ENCODE measurements around the gene SHROOM1. TPM values are rescaled to one million over a fixed set of nuclear protein-coding genes. Genes with fewer than 3 reads are reported as not detected.
A peak's percentile ranks its signal among the peaks of the same experiment; 100 is the strongest.

SHROOM1 gene
- total RNA-seq, 2 donors from 2014 or later = 5.4 to 8.0 TPM

DNA sequence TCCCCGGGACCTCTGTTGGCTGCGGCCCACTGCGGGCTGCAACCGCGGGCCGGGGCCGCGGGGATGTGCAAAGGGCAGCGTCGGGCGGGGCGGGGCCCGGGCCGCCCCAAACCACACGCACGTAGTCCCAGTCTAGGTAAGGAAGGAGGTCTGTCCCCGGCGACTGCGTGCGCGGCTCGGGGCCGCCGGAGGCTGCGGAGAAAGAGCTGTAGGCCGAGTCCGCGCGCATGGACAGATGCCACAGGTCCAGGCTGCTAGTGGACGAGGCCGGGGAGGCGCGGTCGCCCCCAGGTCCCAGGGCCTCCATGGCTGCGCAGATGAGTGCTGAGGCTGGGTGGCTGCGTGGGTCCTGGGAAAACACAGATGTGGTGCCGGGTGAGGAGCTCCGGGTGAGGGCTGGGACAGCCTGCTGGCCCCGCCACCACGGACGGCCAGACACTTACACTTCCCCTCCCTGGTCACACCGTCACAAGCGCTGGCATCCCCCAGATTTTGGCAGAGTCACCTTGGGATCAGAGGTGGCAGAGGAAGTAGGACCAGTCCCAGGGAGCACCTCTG is 4.5 kb downstream of the SHROOM1 start:
- Mint-ChIP-seq H3K4me1 (ENCODE audit: low read depth in 2 of 2) (peaks cover 5 to 11% of the 10 kb centered on the region in 2 donors), H3K9me3 (no peaks in the 10 kb centered on the region), H3K27ac (no peak overlapping the region), H3K36me3 (no peaks in the 10 kb centered on the region), H3K4me3 (peak overlapping the region; percentile 38), H3K27me3 (peaks cover 18 to 29% of the 10 kb centered on the region in 2 donors)
- peak; percentile 37 for ATAC-seq
- DNase-seq (ENCODE audit: low spot score) = no peak

DNA sequence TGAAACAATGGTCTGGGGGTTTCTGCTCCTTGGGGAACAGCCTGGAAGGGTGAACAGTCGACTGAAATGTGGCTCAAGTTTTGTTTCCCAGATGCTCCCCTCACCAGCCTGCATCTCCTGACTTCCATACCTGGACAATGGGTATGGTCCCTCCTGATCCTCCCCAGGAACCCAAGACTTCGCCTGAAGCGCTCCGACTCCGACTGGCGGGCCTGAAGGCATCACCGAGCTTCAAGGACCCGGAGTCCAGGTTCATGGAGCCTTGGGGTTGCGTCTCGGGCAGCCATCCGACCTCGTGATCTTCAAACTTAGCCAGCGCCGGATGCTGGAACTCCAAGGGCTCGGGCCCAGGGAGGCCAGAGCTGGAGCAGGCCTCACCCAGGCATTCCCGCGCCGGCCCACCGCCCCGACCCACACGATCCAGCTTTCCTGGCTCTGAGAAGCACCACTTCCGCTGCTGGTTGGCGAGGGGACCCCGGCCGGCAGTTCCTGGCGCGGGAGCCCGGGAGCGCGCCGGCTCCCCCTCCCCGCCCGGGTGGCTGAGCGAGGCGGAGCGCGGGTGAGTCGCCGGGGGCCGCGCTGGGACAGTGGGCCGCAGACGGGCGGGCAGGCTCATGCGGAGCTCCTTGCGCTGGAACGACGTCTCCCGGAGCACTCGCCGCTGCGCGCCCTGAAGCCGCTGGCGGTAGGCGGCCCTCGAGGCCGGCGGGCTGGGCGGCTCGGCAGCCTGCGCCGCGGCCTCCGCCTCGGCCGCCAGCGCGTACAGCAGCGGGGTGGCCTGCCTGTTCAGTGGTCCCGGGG is 5.2 kb downstream of the SHROOM1 start:
- Mint-ChIP-seq H3K36me3 (no peaks in the 10 kb centered on the region), H3K4me1 (ENCODE audit: low read depth in 2 of 2) (peaks cover 5 to 13% of the 10 kb centered on the region in 2 donors), H3K9me3 (no peaks in the 10 kb centered on the region), H3K27ac (no peak overlapping the region), H3K27me3 (peaks cover 22 to 31% of the 10 kb centered on the region in 2 donors), H3K4me3 (no peak overlapping the region)
- ATAC-seq (no peak), DNase-seq (ENCODE audit: low spot score) (no peak)

DNA sequence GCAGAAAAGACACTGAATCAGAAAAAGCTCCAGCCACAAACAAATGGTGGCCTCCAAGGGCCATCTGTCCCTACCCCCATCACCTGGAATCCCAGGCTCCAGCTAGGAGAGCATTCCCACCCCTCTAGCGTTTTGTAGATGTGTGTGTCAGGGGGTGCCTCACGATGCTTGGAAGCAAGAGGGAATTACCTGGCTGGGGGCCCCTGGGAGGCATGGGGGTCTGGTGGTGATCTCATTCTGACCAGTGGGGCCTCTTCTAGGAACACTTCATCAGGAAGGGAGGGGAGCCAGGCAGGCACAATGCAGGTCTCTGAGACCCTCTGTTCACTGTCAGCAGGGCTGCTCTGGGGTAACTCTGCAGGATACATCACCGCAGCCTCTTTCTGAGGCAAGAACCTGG is 6.0 kb downstream of the SHROOM1 start:
- Mint-ChIP-seq H3K4me3 (no peak overlapping the region), H3K27me3 (peaks cover 28 to 34% of the 10 kb centered on the region in 2 donors), H3K36me3 (no peaks in the 10 kb centered on the region), H3K9me3 (no peaks in the 10 kb centered on the region), H3K4me1 (ENCODE audit: low read depth in 2 of 2) (peaks cover 0 to 13% of the 10 kb centered on the region in 2 donors), H3K27ac (no peak overlapping the region)
- DNase-seq (ENCODE audit: low spot score) (no peak), ATAC-seq (no peak)

DNA sequence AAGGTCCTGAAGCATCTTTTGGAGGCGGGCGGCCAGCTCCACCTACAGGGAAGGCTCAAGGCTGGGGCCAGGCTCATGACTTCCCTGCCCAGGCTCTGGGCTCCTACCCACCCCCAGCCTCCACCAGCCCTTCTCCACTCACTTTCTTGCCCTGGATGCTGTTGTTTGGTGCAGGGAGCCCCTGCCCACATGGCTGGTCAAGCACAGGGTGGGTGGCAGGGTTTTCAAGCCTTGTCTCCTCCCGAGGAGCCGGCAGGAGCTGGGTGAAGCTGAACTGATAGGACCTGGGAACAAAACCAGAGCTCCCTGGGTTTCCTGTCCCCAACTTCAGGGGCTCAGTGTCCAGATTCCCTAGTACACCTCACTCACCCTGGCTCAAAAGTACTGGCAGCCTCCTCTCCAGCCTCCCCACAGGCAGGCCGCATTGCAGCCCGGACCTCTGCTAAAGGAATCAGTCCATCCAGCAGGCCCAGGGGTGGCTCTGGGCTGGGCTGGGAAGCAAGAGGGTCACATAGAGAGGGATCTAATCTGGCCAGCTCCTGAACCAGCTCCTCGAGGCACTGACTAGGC is 6.9 kb downstream of the SHROOM1 start:
- ATAC-seq (no peak), DNase-seq (ENCODE audit: low spot score) (no peak)
- no peaks in the 10 kb centered on the region for H3K36me3 Mint-ChIP-seq
- no peak overlapping the region for H3K27ac Mint-ChIP-seq
- H3K9me3 Mint-ChIP-seq = no peaks in the 10 kb centered on the region
- H3K4me1 Mint-ChIP-seq (ENCODE audit: low read depth in 2 of 2) = peaks cover 0 to 11% of the 10 kb centered on the region in 2 donors
- peaks cover 37 to 38% of the 10 kb centered on the region in 2 donors for H3K27me3 Mint-ChIP-seq
- no peak overlapping the region for H3K4me3 Mint-ChIP-seq

DNA sequence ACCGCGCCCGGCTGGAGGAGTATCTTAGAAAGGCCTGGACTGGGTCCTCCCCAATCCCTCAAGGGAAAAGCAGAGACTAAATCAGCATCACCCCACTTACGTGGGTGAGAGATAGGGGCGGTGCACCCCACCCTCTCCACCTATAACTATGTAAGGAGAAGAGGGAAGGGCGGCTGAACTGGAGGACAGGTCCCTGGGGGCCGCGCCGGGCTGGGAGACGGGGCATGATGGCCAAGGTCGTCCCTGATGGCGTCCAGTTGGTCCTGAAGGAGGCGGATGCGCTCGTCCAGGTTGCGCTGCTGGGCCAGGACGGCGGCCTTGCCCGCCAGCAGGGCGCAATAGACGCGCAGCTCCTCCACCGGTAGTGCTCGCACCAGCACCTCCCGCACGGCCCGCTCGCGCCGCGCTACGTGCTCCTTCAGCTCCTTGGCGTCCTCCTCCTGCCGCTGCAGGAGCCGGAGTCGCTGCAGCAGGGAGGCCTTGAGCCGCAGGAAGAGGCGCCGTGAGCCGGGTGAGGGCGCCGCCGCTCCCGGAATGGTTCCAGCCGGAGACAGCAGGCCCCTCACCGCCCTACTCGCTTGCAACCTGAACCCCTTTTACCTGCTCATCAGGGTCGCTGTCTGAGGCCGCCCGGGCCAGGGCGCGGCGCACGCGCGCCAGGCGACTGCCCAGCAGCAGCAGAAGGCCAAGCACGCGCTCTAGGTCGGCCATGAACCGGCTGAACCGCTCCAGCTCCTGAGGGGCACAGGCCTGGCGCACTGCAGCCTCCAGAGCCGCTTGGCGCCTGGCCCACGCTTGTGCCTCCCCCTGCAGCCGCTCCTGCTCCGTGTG is 7.6 kb downstream of the SHROOM1 start:
- peaks cover 0 to 11% of the 10 kb centered on the region in 2 donors for H3K4me1 Mint-ChIP-seq (ENCODE audit: low read depth in 2 of 2)
- H3K4me3 Mint-ChIP-seq = no peak overlapping the region
- ATAC-seq (no peak), DNase-seq (ENCODE audit: low spot score) (no peak)
- no peaks in the 10 kb centered on the region for H3K36me3 Mint-ChIP-seq
- H3K9me3 Mint-ChIP-seq = no peaks in the 10 kb centered on the region
- H3K27ac Mint-ChIP-seq = no peak overlapping the region
- peaks cover 37 to 40% of the 10 kb centered on the region in 2 donors for H3K27me3 Mint-ChIP-seq

DNA sequence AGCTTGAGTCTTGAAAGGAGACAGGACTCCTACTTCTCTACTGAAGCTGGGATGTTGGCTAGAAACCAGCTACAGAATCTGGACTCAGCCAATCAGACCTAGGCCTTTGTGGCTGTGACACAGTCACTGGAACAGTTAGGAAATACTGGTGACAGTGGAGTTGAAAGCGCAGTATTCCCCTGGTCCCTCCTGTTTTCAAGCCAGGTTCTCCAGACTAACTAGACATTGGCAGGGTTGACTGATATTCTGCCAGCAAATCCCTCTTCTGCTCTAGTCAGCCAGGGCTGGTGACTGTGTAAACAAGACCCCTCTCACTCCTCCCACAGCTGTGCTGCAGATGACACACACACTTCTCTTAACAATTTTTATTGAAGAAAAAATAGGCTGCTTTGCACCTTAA is 8.7 kb downstream of the SHROOM1 start:
- Mint-ChIP-seq H3K4me3 (no peak overlapping the region), H3K36me3 (no peaks in the 10 kb centered on the region), H3K27ac (no peak overlapping the region), H3K4me1 (ENCODE audit: low read depth in 2 of 2) (peaks cover 0 to 8% of the 10 kb centered on the region in 2 donors), H3K9me3 (no peaks in the 10 kb centered on the region), H3K27me3 (peaks cover 26 to 33% of the 10 kb centered on the region in 2 donors)
- no peak for ATAC-seq
- DNase-seq (ENCODE audit: low spot score) = no peak

DNA sequence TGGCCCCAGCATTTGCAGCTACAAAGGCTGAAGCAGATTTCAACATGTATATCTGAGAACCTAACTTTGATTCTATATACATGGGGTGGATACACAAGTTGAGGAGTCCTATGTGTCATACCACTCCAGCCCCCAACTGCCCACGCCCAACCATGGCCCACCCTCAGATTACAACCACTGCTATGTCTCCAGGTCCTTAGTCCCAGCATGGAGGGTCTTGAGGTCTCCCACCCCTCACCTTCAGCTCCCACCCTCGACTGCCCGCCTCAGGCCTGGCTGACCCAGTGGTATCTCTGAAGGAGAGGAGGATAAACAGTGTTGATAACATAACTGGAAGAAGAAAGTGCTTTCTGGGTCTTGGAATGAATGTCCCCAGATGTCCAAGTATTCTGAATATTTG is 9.1 kb downstream of the SHROOM1 start:
- no peaks in the 10 kb centered on the region for H3K36me3 Mint-ChIP-seq
- no peak for DNase-seq (ENCODE audit: low spot score)
- H3K4me1 Mint-ChIP-seq (ENCODE audit: low read depth in 2 of 2) = peaks cover 0 to 7% of the 10 kb centered on the region in 2 donors
- no peak overlapping the region for H3K27ac Mint-ChIP-seq
- no peak for ATAC-seq
- no peaks in the 10 kb centered on the region for H3K9me3 Mint-ChIP-seq
- H3K4me3 Mint-ChIP-seq = no peak overlapping the region
- H3K27me3 Mint-ChIP-seq = peaks cover 24 to 30% of the 10 kb centered on the region in 2 donors

DNA sequence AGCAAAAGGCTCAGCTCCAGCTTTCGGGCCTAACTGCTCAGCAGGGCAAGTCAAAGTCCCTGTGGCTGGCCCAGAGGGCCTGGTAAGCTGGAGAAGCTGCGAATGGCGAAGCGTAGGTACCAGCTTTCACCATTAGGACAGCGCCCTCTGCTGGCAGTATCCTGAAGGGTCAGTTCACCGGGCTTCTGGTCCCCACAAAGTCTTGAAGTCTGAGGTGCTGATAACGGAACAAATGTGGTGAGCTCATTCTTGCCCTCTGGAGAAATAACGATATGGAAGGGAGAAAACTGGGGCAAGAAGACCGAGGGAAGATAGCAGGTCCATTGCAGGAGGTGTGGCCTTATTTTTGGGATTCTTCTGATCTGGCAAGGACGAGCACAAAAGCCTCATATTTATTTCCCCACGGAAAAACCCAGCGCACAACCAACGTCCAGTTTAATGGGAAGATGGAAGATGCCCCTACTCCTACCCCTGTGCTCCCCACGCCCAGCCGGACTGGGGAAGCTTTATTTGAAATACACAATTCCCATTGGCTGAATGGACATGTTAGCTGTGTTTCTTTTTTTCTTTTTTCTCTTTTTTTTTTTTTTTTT is 10.2 kb downstream of the SHROOM1 start:
- DNase-seq (ENCODE audit: low spot score) = peak; percentile 85
- no peaks in the 10 kb centered on the region for H3K9me3 Mint-ChIP-seq
- peaks cover 24 to 29% of the 10 kb centered on the region in 2 donors for H3K27me3 Mint-ChIP-seq
- no peak overlapping the region for H3K4me3 Mint-ChIP-seq
- ATAC-seq = peak; percentile 87 to 91
- H3K36me3 Mint-ChIP-seq = no peaks in the 10 kb centered on the region
- no peak overlapping the region for H3K27ac Mint-ChIP-seq
- peaks cover 0 to 7% of the 10 kb centered on the region in 2 donors for H3K4me1 Mint-ChIP-seq (ENCODE audit: low read depth in 2 of 2)

DNA sequence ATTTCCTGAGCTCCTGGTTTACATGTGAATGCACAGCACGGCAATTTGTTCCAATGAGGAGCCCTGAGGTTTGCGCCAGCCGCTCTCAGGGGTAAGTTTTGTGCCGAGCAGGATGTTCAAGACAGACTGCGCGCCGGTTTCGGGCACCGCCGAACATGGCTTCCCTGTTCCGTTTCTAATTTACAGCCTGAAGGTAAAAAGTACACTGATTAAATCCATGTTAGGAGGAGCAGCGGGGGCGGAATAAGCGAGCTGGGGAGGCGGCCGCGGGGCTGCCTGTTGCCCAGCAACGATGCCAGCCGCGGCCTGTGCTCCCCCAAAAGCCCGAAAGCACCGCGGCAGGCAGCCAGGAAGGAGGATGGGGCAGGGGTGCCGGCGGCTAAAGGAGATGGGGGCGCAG is 11.0 kb downstream of the SHROOM1 start:
- Mint-ChIP-seq H3K36me3 (no peaks in the 10 kb centered on the region), H3K27me3 (peaks cover 24 to 28% of the 10 kb centered on the region in 2 donors), H3K4me1 (ENCODE audit: low read depth in 2 of 2) (peaks cover 0 to 7% of the 10 kb centered on the region in 2 donors), H3K4me3 (peak overlapping the region; percentile 13), H3K27ac (no peak overlapping the region), H3K9me3 (no peaks in the 10 kb centered on the region)
- ATAC-seq = no peak
- DNase-seq (ENCODE audit: low spot score) = no peak

DNA sequence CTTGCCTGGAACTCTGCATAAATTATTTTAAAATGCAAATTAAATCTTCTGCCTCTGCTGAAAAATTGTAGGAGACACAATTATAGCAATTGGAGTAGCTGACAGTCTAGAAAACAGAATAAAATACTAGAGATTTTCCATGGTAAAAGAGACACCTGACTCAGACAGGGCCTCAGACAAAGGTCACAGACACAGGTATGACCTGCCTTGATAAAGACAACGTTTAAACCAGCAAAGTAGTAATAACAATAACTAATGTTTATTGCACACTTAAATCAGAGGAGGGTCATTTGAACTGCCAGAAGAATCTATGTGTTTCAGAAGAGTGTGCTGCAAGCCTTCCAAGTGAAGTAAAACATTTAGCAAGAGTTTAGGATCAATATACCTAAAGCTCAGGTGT is 13.4 kb downstream of the SHROOM1 start:
- DNase-seq (ENCODE audit: low spot score) (no peak), ATAC-seq (no peak)
- H3K36me3 Mint-ChIP-seq = no peaks in the 10 kb centered on the region
- peaks cover 28 to 33% of the 10 kb centered on the region in 2 donors for H3K27me3 Mint-ChIP-seq
- H3K4me3 Mint-ChIP-seq = no peak overlapping the region
- H3K27ac Mint-ChIP-seq = no peak overlapping the region
- no peaks in the 10 kb centered on the region for H3K9me3 Mint-ChIP-seq
- peaks cover 9 to 15% of the 10 kb centered on the region in 2 donors for H3K4me1 Mint-ChIP-seq (ENCODE audit: low read depth in 2 of 2)

DNA sequence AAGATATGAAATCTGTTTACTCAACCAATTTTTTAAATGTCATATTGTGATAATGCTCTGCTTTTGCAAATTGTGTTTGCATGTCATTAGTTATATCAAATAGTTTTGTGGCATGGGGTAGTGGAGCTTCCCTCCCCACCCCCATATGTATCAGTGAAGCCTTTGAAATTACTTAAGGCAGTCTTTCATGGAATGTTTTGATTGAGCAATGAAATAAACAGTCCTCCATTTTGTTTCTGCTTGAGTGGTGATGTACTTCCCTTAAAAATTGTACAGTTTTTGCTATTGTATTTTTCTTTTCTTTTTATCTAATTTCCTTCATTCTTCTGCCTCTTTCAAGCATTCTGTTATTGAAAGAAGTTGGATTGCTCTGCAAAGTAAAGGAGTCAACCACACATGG is 13.9 kb downstream of the SHROOM1 start:
- Mint-ChIP-seq H3K4me1 (ENCODE audit: low read depth in 2 of 2) (peaks cover 9 to 15% of the 10 kb centered on the region in 2 donors), H3K36me3 (no peaks in the 10 kb centered on the region)

DNA sequence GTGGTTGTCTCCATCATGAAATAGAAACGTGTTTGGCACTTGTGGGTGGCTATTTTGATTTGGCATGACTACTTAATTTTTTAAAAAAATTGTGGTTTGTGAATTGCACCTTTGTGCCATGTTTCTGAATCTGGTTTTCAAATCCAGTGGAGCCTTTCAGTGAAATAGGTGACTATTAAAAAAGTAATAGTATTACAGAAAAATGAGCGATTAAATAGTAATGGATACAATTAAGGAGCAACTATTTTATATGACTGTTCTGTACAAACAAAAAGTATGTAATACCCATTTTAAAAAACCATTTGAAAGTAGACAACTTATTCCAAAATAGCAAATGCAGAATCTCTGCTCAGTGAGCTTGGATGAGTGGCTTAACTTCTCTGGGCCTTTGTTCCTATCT is 14.4 kb downstream of the SHROOM1 start:
- Mint-ChIP-seq H3K4me3 (no peak overlapping the region), H3K4me1 (ENCODE audit: low read depth in 2 of 2) (peaks cover 9 to 15% of the 10 kb centered on the region in 2 donors), H3K9me3 (no peaks in the 10 kb centered on the region), H3K36me3 (no peaks in the 10 kb centered on the region), H3K27me3 (peaks cover 27 to 38% of the 10 kb centered on the region in 2 donors), H3K27ac (no peak overlapping the region)
- DNase-seq (ENCODE audit: low spot score) (no peak), ATAC-seq (no peak)

More for the DNA sequence above, 13.9 kb downstream of the SHROOM1 start:
- Mint-ChIP-seq H3K9me3 (no peaks in the 10 kb centered on the region), H3K4me3 (no peak overlapping the region), H3K27me3 (peaks cover 27 to 34% of the 10 kb centered on the region in 2 donors), H3K27ac (no peak overlapping the region)
- ATAC-seq (no peak), DNase-seq (ENCODE audit: low spot score) (no peak)

DNA sequence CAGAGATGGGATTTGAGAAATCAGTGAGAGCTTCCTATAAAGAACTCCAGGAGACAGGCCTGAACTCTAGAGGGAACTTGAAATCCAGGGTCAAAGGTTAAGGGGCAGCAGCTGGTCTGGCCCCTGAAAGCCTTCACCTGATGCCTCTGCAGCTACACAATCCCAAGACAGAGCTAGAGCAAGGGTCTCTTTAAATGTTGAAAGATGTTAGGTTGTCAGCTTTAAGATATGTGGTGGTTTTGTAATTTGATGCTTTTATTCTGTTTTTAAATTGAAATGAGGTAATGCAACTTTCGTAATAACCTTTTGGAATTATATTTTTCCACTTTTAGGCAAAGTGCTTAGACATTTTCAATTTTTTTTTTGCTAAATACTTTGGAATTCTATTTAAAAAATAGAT is 15.0 kb downstream of the SHROOM1 start:
- Mint-ChIP-seq H3K27ac (no peak overlapping the region), H3K4me3 (no peak overlapping the region), H3K9me3 (no peaks in the 10 kb centered on the region), H3K27me3 (peaks cover 31 to 43% of the 10 kb centered on the region in 2 donors), H3K4me1 (ENCODE audit: low read depth in 2 of 2) (peaks cover 9 to 15% of the 10 kb centered on the region in 2 donors), H3K36me3 (no peaks in the 10 kb centered on the region)
- ATAC-seq (no peak), DNase-seq (ENCODE audit: low spot score) (no peak)
